HG02840 (cell line): ENCODE data around the gene GDNF.
"Not testable (repeated sequence)": the region's sequence is repeated elsewhere in the genome, so short reads cannot be mapped to it uniquely, and the experiment has no call there.

Experiments used
- ATAC-seq: cut with Tn5 transposase; IDR thresholded peaks from one replicate; pipeline ENCODE4 v1.9.1; 2021; ENCODE audit warnings: mild to moderate bottlenecking, moderate library complexity, moderate number of reproducible peaks; ENCODE audit not compliant: unreplicated experiment, low FRiP score

GDNF gene

GRCh38 chr5:37823433-37824152 is 16.2 kb downstream of the GDNF start:
- no peak for ATAC-seq

DNA sequence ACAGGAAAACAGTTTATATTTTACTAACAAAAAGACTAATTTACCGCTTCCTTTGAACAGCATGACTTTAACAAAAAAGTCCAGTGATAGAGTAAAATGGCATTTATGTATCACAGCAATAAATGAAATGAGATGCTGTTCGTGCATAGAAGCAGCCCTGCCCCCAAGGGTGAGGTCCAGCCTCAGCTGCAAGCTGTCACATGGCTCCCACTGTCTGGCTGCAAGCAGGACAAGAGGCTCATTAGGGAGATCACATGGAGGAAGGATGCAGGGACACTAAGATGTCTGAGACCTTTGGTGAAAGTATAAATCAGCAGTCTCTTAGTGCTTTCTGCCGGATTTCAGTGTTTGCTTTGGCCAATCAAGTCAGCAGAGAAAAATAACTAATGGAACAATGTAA is 23.0 kb downstream of the GDNF start:
- ATAC-seq = no peak

DNA sequence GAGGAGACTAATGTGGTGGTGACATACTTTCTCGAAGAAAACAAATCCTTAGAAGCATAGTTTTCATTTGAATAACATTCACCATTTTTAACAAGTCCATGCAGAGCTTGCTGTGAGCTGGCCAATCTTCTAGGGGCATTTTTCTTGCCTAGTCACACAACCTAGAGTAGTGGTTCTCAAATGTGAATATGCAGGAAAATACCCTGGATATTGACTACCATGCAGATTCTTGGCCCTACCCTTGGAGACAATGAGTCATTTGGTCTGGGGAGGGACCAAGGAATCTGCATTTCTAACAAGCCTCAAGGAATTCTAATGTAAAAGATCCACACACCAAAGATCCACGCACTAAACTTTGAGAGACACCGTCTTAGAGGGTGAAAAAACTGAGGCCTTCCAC is 23.5 kb downstream of the GDNF start:
- no peak for ATAC-seq

DNA sequence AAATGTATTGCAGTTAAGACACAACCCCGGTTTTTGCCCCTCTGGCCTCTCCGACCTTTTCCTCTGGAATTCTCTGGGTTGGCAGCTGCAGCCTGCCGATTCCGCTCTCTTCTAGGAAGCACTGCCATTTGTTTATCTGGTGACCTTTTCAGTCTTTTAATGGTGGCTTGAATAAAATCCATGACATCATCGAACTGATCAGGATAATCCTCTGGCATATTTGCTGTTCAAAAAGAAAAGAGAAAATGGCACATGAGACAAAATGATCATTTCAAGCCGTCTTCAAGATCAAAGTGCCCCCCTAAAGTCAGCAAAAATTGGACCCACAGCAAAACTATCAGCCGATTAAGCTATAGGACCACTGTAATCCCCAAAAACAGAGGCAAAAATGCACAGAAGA is 23.9 kb downstream of the GDNF start:
- ATAC-seq = no peak

DNA sequence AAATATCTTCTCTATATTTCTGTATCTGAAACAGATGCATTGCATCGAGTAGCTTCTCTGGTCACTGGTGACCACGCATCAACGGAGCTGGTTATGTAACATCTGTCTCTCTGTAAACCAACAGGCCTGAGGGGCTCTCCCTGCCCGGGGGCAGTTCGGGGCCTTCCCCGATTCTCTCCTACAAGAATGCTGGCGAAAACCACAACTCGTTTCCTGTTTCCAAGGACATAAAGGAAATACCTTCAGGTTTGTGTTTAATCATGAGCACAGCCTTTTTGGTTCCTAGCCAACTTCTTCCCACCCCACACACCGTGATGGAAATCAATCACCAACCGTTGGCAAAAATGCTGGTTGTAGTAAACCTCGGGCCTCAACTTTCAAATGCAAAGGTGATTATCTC is 25.1 kb downstream of the GDNF start:
- ATAC-seq = no peak

GRCh38 chr5:37812365-37812764 is 27.5 kb downstream of the GDNF start:
- ATAC-seq = no peak

DNA sequence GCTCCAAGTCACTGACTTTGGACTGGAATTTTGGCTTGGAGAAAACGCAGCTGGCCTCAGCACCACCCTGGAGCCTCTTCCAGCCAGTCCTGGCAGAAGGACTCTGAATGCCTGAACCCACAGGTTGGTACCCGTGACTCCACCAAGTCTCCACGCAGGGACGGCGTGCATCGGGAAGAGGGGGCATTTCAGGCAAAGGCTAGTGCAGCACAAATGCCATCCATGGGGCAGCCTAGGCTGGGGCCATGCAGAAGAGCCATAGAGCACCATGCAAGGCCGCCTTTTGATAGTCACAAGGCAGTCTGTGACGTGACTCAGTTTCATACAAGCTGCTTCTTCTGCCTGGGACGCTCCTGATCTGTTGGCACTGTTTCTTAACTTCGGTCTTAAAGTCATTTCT is 28.0 kb downstream of the GDNF start:
- no peak for ATAC-seq

GRCh38 chr5:37810311-37810710 is 29.5 kb downstream of the GDNF start:
- no peak for ATAC-seq

DNA sequence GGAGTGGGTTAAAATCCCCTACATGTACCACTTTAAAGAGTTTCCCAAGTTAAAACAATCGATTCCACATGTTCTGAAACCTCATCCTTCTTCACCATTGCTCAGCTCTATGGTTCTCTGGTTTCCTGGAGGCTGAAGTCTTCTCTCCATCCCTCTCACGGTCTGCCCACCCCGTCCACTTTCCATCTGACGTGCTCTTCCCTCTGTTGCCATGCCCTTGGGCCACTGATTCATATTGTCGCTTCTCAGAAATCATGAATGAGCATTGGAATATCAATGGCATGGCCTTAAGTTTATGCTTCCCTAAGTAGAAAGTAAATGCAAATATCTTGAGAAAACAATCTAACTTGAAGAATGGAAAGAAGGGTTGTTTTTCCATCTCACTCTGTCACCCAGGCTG is 30.9 kb downstream of the GDNF start:
- ATAC-seq = no peak

- ATAC-seq = no peak
These were observed 32.1 kb downstream of the GDNF start for GRCh38 chr5:37807621-37808301.

GRCh38 chr5:37807015-37807414 is 32.8 kb downstream of the GDNF start:
- ATAC-seq = no peak

- ATAC-seq = no peak
These were observed 33.4 kb downstream of the GDNF start for GRCh38 chr5:37806476-37806875.

DNA sequence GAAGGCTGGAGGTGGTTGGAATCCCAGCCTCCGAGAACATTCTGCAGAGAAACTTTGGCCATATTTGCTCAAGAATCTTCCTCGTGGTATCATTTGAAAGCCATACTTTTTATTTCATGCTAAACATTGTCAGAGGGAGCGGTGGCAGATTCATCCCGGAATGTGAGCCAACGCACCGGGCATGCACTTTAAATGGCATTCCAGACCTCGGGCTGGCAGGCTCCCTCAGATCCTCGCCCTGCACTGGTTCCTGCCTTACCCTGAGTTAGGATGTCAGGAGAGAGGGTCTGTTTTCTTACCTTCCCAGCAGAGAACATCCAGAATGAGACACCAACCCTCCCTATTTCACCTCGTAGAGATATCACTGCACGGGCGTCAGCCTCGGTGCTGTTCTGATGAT is 33.8 kb downstream of the GDNF start:
- no peak for ATAC-seq

- no peak for ATAC-seq
These were observed 35.4 kb downstream of the GDNF start for GRCh38 chr5:37804401-37804800.

DNA sequence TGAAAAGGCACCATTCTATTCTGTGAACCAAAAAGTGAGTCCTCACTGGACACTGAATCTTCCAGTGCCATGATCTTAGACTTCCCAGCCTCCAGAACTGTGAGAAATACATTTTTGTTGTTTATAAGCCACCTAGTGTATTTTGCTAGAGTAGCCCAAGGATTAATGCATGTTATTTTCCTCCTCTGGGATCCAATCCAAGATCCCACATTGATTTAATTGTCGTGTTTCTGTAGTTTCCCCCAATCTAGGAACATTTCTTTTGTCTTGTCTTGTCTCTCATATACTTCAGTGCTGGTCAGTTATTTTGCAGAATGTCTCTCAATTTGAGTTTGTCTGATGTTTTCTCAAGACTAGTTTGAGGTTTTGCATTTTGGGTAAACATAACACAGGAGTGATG is 36.4 kb downstream of the GDNF start:
- ATAC-seq = no peak

DNA sequence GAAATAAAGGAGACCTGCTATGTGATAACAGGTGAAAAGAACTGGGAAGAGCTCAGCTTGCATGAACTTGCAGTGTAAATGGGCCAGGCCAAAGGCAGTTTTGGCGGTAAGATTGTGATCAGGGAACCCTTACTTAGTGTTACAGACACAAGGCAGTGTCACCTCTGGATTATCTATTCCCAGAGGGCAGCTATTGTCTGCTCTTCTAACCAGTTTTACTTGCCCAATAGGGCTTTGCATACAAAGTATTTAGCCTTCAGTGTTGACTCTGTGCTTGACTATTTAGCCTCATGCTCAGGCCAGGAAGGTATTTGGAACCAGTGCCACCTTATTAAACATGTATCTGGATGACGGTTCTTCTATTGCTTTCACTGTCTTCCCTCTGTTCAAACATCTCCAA is 38.3 kb downstream of the GDNF start:
- no peak for ATAC-seq

DNA sequence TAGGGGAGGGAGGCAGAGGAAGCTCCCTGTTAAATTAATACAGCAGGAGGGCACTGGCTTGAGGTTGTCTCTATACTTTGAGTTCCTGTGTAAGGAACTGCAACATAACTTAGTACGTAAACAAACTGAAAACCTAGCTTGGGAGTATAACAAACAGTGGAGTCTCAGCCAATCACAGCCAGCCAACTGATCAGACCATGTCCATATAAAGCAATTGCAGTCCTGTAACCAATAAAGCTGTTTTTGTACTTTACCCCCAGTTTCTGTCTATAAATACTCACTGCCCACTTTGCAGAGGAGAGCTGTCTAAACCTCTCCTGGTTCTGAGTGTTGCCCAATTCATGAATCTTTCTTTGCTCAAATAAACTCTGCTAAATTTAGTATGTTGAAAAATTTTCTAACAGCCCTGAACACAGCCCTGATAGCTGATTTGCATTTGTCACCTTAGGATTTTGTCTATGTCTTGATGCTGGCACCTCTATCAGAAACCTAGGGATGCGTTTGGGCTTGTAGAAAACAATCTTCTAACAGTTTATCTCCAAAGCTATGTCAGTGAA is 39.9 kb downstream of the GDNF start:
- no peak for ATAC-seq

GRCh38 chr5:37796435-37796834 is 43.4 kb downstream of the GDNF start:
- ATAC-seq = not testable (repeated sequence)

DNA sequence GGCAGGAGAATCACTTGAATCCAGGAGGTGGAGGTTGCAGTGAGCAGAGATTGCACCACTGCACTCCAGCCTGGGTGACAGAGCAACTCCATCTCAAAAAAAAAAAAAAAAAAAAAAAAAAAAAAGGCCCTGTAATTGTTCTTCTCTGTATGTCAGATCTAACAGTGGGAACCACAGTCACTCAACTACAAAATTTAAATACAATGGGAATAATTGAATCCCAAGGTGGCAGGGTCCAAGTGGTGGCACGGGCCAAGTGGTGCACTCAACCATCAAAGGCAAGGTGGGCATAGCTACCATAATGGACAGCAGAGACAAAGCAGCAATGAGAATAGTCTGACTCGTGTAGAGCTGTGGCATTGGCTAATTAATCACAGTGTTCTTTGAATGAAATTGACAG is 44.5 kb downstream of the GDNF start:
- not testable (repeated sequence) for ATAC-seq

DNA sequence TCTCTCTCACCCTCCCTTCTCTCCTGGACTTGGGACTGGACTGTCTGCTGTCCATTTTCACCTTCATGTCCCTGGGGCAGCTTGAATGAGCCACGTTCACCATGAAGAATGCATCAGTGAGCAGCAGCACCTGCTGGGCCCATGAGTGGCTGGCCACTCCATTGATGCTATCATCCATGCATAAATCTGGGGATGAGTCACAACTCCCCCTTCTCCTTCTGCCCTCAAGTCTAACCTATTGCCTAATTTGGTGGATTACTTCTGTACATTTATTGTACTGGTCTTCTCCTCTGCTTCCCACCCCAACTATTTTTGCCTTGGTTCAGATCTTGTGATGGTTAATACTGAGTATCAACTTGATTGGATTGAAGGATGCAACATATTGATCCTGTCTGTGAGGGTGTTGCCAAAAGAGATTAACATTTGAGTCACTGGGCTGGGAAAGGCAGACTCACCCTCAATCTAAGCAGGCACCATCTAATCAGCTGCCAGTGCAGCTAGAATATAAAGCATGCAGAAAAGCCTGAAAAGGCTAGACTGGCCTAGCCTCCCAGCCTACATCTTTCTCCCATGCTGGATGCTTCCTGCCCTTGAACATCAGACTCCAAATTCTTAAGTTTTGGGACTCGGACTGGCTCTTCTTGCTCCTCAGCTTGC is 46.7 kb downstream of the GDNF start:
- ATAC-seq = no peak

- ATAC-seq = no peak
These were observed 48.5 kb downstream of the GDNF start for GRCh38 chr5:37791321-37791720.
